PFSK-1 (cell line): ENCODE data around the gene ERCC5.

Source experiments
- FOXP2 ChIP-seq: optimal IDR thresholded peaks from 2 replicates; pipeline ENCODE3; 2011; ENCODE audit warnings: borderline replicate concordance, control low read depth, inconsistent platforms; ENCODE audit not compliant: insufficient read depth; ENCODE audit errors: extremely low read length, extremely low read depth
- POLR2AphosphoS5 ChIP-seq: IDR thresholded peaks from 2 replicates; pipeline ENCODE4 v1.6.1; 2012; ENCODE audit warnings: low read depth, mild to moderate bottlenecking, control low read depth, low read length, moderate library complexity
- SIN3A ChIP-seq: IDR thresholded peaks from 2 replicates; pipeline ENCODE4 v1.6.1; 2012; ENCODE audit warnings: mild to moderate bottlenecking, low read length, moderate library complexity, borderline replicate concordance; ENCODE audit not compliant: insufficient read depth
- TAF1 ChIP-seq: IDR thresholded peaks from 2 replicates; pipeline ENCODE4 v1.6.1; 2012; ENCODE audit warnings: low read length, control low read depth, borderline replicate concordance; ENCODE audit not compliant: insufficient read depth
- TF ChIP-seq, protein P1 (sequence below), 2 experiments: IDR thresholded peaks; 2 replicates each; pipeline versions ENCODE4 v1.6.1 to v1.8.0; 2011 to 2012; ENCODE audit warnings: low read depth in 2 of 2, low read length in 2 of 2, control low read depth in 1 of 2, inconsistent platforms in 1 of 2, mild to moderate bottlenecking in 1 of 2, moderate library complexity in 1 of 2; ENCODE audit not compliant: insufficient read depth in 1 of 2

ERCC5 gene

DNA sequence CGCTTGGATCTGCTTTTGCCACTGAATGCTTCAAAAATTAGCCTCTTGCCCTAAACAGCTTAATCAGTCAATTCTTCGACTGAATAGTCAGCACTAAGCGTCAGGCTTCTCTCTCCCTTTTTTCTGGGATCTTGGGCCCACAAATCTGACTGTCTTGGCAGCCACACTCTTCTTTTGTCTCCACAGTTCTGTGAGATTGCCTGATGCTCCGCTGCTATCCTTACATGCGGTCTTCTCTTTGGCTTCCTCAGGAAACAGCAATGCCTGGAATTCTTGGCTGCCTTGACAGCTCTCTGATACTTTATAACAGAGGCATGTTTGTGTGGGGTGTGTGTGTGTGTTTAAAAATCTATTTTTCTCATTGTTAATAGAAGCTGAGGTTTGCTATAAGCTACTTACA, 32.6 kb downstream of the ERCC5 start:
- TF ChIP-seq FOXP2 = no peak
- no peak for TF ChIP-seq TAF1
- TF ChIP-seq, protein P1, sequence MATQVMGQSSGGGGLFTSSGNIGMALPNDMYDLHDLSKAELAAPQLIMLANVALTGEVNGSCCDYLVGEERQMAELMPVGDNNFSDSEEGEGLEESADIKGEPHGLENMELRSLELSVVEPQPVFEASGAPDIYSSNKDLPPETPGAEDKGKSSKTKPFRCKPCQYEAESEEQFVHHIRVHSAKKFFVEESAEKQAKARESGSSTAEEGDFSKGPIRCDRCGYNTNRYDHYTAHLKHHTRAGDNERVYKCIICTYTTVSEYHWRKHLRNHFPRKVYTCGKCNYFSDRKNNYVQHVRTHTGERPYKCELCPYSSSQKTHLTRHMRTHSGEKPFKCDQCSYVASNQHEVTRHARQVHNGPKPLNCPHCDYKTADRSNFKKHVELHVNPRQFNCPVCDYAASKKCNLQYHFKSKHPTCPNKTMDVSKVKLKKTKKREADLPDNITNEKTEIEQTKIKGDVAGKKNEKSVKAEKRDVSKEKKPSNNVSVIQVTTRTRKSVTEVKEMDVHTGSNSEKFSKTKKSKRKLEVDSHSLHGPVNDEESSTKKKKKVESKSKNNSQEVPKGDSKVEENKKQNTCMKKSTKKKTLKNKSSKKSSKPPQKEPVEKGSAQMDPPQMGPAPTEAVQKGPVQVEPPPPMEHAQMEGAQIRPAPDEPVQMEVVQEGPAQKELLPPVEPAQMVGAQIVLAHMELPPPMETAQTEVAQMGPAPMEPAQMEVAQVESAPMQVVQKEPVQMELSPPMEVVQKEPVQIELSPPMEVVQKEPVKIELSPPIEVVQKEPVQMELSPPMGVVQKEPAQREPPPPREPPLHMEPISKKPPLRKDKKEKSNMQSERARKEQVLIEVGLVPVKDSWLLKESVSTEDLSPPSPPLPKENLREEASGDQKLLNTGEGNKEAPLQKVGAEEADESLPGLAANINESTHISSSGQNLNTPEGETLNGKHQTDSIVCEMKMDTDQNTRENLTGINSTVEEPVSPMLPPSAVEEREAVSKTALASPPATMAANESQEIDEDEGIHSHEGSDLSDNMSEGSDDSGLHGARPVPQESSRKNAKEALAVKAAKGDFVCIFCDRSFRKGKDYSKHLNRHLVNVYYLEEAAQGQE (IDR thresholded peaks at IDR 0.05; ENCODE audit: insufficient read depth in 1 of 2, low read depth in 2 of 2, low read length in 2 of 2) = no peak

DNA sequence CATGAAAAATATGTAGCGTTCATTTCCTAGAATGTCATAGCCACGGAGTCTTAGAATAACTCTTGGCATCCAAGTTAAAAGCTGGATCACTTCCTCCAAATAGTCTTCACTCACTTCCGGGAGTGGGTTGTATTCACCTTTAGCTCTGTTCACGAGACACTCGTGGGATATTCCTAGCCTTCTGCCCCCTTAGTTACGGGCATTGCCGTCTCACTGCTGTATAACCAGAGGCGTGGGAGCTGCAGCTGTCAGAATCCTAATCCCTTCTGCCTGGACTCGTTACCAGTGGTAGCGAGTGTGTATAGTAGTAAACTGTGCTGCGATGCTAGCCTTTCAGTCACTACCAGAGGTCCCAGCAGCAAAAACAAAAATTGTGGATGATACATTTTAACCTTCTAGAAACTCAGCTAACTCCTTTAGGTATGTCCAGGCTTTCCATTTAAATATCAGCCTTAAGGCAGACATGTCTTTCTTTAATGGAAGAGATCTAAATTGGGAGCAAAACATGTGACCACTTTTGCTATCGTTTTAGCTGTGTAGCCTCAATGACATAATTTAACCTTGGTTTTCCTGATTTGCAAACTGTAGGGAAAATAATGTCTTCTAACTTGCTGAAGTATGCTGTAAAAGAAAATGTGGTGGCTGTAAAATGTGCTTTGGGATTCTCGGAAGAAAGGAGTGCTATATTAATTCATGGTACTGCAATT, 34.1 kb downstream of the ERCC5 start:
- no peak for TF ChIP-seq SIN3A
- no peak for TF ChIP-seq FOXP2
- TF ChIP-seq TAF1 = no peak
- TF ChIP-seq, protein P1 (IDR thresholded peaks at IDR 0.05; ENCODE audit: insufficient read depth in 1 of 2, low read depth in 2 of 2, low read length in 2 of 2) = no peak
- no peak for TF ChIP-seq POLR2AphosphoS5

DNA sequence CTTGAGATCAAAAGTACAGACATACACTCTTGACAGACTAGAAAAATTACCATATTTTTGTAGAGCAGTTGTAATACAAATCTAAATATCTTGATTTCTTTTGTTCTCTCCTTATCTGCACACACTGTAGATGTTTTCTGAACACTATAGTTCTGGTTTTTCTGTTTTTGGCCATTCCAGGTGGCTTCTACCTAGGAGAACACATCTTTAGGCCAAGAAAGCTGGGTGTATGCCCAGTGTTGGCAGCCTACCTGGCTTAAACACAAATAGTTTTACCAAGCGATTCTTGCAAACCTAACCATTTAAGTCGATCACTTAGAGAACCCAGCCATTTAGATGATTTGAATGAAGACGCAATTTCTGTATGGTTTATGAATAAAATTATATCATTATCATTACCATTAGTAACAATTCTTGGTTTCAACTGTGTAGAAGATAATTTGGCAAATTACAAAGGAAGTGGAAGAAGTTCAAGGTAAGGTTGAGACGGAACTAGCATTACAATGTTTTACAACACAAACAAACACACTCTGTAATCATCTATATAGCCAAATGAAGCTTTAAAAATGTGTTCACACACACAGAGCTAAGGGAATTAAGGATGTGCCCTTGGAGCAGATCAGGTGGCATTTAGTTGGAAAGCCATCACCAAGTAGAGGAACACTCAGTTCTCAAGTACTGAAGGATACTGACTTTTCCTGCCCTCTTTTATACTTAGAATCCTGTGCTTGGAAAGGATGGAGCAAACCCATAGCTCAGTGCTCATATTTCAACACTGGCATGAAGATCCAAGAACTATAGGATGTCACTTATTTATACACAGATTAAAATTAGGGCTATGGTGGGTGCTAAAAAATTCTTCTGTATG, 36.2 kb downstream of the ERCC5 start:
- TF ChIP-seq, protein P1 (IDR thresholded peaks at IDR 0.05; ENCODE audit: insufficient read depth in 1 of 2, low read depth in 2 of 2, low read length in 2 of 2) = no peak
- TF ChIP-seq SIN3A = no peak
- no peak for TF ChIP-seq POLR2AphosphoS5
- no peak for TF ChIP-seq TAF1
- TF ChIP-seq FOXP2 = no peak

DNA sequence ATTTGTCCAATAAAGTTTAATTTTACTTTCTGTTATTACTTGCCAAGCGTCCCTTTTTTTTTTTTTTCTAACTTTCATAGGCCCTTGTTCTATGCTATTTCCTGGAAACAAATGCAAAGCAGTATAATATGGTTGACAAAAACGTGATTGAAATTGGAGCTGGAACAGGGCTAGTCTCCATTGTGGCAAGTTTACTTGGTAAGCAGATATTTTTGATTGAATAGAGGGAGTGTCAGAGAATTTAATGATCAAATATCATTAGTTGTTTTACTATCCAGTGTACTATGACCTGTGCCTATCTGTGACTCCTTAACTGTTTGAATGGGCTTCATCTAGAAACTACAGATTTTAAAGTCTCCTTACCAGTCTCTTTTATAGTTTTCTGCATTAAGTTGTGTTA, 46.7 kb downstream of the ERCC5 start:
- TF ChIP-seq SIN3A (no peak), FOXP2 (no peak), TAF1 (no peak), POLR2AphosphoS5 (no peak)
- TF ChIP-seq, protein P1 (IDR thresholded peaks at IDR 0.05; ENCODE audit: insufficient read depth in 1 of 2, low read depth in 2 of 2, low read length in 2 of 2) = no peak
